HUES64 (cell line): ENCODE results near the gene ALDH1A1.

Source experiments
- H3K27ac ChIP-seq: 2 replicates; pipeline ENCODE4 v1.7.0; 2013; ENCODE audit warnings: low read depth, low read length, inconsistent platforms
- H3K27me3 ChIP-seq: 2 replicates; pipeline ENCODE4 v1.6.1; 2013; ENCODE audit warnings: mild to moderate bottlenecking, low read length; ENCODE audit not compliant: insufficient read depth
- H3K36me3 ChIP-seq: 2 replicates; pipeline ENCODE4 v1.6.1; 2013; ENCODE audit warnings: mild to moderate bottlenecking, low read length; ENCODE audit not compliant: insufficient read depth
- H3K4me1 ChIP-seq: 2 replicates; pipeline ENCODE4 v1.6.1; 2013; ENCODE audit warnings: mild to moderate bottlenecking, low read length, moderate library complexity; ENCODE audit not compliant: insufficient read depth
- H3K4me3 ChIP-seq: 2 replicates; pipeline ENCODE4 v1.5.1; 2013; ENCODE audit warnings: mild to moderate bottlenecking, low read length, moderate library complexity
- H3K9ac ChIP-seq: 2 replicates; pipeline ENCODE4 v1.6.1; 2013; ENCODE audit warnings: mild to moderate bottlenecking, low read depth, low read length
- H3K9me3 ChIP-seq: 2 replicates; pipeline ENCODE4 v1.6.1; 2013; ENCODE audit warnings: low read depth, low read length; ENCODE audit not compliant: insufficient read depth
- WGBS: fragments of 150-250, 120-280 bp; methylation state at CpG from one replicate; pipeline ENCODE4 v1.1.7; 2013; ENCODE audit warnings: missing lambda C conversion rate; 5-methylcytosine and 5-hydroxymethylcytosine counted together

ALDH1A1 gene

DNA sequence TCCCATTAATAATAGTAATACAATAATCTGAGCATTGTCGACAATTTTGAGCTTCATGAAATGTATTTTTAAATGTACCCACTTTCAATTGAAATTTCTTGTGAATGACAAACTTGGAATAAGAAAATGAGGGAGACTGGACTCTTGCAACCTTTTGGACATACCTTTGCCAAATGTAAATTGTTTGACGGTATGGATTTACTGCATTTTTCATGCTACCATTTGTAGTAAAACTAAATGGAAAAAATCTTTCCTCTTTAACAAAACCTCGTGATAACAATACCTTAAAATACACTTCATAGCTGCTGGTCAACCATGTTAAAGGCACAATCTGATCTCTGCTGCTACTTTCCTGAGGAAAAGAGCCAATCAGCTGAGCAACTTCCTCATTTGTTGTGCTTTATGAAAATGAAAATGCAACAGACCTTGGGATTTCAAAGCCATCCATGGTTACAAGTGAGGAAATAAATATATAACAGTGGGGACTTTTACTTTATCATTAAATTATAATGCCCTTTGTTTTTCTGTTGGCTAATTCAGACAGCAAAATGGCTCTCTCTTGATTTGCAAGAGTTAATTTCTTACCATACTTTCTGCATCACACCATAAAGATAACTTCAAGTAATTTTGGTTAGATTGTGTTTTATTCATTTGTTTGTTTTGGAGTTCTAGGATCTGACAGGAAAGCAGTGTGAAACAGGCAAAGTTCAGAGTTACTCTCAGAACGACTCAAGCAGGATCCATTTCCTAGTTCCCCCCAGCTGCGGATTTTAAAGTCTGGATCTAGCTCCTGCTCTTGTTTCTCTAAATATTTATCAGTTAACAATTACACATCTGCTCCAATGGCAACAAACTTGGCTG lies 1.1 kb downstream of the ALDH1A1 start:
- H3K27ac ChIP-seq: no peak overlapping the region
- no peak overlapping the region for H3K4me3 ChIP-seq
- H3K36me3 ChIP-seq: no peaks in the 10 kb centered on the region
- no peaks in the 10 kb centered on the region for H3K9me3 ChIP-seq
- H3K9ac ChIP-seq: no peak overlapping the region
- no peaks in the 10 kb centered on the region for H3K27me3 ChIP-seq
- 87% methylated on average over 4 of the region's 5 CpGs for WGBS
- H3K4me1 ChIP-seq: peaks cover 25% of the 10 kb centered on the region; the same call in 1 of the 2 replicates

DNA sequence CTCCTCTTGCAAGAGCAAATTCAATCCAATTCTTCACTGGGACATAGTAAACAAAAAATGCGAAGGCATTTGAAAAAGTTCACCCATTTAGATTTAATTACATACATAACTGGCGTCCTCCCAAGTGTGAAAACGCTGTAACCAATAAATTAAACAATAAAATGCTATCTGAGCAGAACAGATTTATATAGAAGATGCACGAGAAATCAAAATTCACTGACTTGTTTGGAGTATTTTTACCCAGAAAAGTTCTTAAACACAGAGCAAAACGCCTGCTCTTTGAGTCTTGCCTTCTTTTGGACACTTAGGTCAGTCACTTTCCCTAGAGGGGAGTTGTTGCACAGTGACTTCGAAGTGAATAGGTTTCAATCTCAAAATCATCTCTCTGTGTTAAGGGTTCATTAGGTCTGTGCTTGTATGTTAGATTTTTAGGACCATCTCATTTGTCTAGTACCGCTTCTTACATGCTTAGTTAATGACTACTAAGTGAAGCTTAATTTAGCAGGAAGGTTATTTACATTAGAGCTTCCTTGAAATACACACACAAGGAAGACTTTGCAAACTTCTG lies 1.9 kb downstream of the ALDH1A1 start:
- Histone ChIP-seq H3K27ac (no peak overlapping the region), H3K9ac (no peak overlapping the region), H3K4me1 (peaks cover 25% of the 10 kb centered on the region; the same call in 1 of the 2 replicates), H3K4me3 (no peak overlapping the region), H3K9me3 (no peaks in the 10 kb centered on the region), H3K27me3 (no peaks in the 10 kb centered on the region), H3K36me3 (no peaks in the 10 kb centered on the region)
- 88% methylated on average over 7 of the region's 7 CpGs for WGBS

DNA sequence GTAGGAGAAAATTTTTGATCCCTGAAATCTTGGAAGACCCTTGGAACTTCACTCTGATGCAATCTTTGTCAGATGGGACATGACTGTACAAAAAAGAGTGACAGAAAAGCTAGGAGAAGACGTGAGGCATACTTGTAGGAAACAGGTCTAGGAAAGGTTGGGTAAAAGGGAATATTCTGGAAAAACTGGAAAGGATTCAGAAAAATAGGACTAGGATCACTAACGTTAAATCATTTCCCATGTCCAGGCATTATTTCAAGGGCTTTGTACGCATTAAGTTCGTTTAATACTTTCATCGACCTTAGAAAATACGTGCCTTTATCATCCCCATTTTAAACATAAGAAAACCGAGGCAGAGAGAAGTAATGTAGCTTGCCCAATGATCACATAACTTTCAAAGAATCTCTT lies 2.9 kb downstream of the ALDH1A1 start:
- H3K36me3 ChIP-seq: no peaks in the 10 kb centered on the region
- peaks cover 25% of the 10 kb centered on the region; the same call in 1 of the 2 replicates for H3K4me1 ChIP-seq
- H3K27me3 ChIP-seq: no peaks in the 10 kb centered on the region
- no peaks in the 10 kb centered on the region for H3K9me3 ChIP-seq
- 97% methylated on average over 7 of the region's 7 CpGs for WGBS
- H3K9ac ChIP-seq: no peak overlapping the region
- no peak overlapping the region for H3K27ac ChIP-seq
- H3K4me3 ChIP-seq: no peak overlapping the region

DNA sequence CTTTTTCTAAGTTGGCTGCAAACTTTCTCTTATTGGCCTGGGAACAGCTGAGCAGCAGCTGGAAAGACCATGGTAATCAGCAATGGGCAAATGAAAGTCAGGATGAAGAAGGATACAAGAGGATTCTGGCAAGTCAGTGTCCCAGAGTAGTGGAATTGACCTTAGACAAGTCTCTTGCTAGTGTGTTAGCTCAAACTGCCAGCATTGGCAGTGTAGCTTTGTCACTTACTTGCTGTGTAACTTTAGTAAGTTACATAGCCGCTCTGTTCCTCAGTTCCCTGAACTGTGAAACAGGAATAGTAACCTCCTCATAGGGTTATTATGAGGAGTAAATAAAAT lies 3.6 kb downstream of the ALDH1A1 start:
- H3K27ac ChIP-seq: no peak overlapping the region
- H3K27me3 ChIP-seq: no peaks in the 10 kb centered on the region
- peaks cover 25% of the 10 kb centered on the region; the same call in 1 of the 2 replicates for H3K4me1 ChIP-seq
- WGBS: 100% methylated on average over 1 of the region's 1 CpG
- no peak overlapping the region for H3K9ac ChIP-seq
- H3K36me3 ChIP-seq: no peaks in the 10 kb centered on the region
- H3K4me3 ChIP-seq: no peak overlapping the region
- H3K9me3 ChIP-seq: no peaks in the 10 kb centered on the region

DNA sequence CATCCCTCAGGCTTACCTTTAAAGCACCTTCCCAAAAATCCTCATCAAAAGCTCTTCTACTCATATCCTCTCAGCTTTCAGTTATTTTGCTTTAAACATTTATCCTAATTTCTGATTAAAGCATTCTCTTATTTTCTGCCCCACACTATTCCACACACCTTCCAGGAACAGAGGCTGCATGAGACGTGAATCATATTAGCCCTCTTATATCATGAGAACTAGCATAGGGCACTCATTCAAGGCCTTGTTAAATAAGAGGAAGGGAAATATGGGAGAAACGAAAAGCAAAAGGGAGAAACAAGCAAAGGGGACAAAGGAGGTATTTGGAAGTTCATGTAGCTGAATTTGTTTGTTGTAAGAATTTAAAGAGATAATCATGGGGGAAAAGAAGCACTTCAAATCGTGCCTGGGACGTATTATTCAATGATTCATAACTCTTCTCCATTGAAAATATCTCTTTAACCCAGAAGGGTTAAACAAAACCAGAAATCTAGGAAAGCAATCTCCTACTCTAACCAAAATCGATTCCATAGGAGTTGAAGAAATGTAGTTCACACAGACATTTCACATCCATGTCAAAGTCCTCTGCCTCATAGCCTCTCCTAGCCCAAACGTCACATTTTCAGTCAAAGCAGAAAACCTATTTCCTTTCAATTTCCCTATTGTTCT lies 4.1 kb downstream of the ALDH1A1 start:
- no peak overlapping the region for H3K27ac ChIP-seq
- H3K4me3 ChIP-seq: no peak overlapping the region
- H3K9me3 ChIP-seq: no peaks in the 10 kb centered on the region
- H3K36me3 ChIP-seq: no peaks in the 10 kb centered on the region
- H3K4me1 ChIP-seq: peaks cover 25% of the 10 kb centered on the region; the same call in 1 of the 2 replicates
- no peaks in the 10 kb centered on the region for H3K27me3 ChIP-seq
- 89% methylated on average over 6 of the region's 6 CpGs for WGBS
- no peak overlapping the region for H3K9ac ChIP-seq

DNA sequence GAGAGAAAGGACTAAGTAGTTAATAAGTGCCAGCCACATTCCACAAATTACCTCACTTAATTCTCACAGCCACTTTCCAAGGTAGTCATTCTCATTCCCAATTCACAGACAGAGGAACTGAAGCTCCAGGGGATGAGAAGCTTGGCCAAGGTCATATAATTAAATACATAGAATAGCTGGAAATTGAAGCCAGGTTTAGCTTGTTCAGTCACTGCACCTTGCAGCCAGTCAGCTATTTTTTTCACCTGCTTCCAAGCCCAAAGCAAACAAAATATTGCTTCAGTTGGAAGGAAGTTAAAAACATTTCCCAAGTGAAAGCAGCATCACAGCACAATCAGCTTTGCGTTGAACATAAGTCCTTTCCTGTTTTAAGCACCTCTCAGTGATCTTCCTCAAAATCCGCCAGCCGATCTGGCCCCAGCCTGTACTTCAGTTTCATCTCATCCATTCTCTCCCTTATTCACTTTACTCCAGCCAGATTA lies 4.8 kb downstream of the ALDH1A1 start:
- Histone ChIP-seq H3K27ac (no peak overlapping the region), H3K9ac (no peak overlapping the region), H3K36me3 (no peaks in the 10 kb centered on the region), H3K27me3 (no peaks in the 10 kb centered on the region), H3K4me3 (no peak overlapping the region), H3K9me3 (no peaks in the 10 kb centered on the region), H3K4me1 (peaks cover 19% of the 10 kb centered on the region; the same call in 1 of the 2 replicates)
- WGBS: 95% methylated on average over 3 of the region's 3 CpGs

DNA sequence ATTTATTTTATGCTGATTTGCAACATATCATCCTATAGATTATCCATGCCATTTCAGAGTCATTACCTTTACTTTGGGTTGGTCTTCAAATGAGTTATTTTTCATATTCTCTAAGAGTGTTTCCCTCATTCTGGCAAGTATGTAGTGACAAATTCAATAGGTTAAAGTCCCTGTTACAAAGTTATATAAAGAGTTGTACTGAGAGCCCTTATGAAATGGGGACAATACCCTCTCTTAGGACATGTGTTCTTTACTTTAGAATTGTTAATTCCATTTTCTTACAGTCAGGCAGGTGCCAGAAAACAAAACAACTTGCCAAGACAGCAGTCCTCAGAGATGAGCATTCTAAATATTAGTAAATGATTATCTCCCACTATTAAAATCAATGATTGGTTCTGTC lies 6.0 kb downstream of the ALDH1A1 start:
- H3K4me3 ChIP-seq: no peak overlapping the region
- H3K27ac ChIP-seq: no peak overlapping the region
- no peak overlapping the region for H3K9ac ChIP-seq
- no peaks in the 10 kb centered on the region for H3K27me3 ChIP-seq
- 0 out of 2 replicates have a peak, but pooled peaks cover 8% of the 10 kb centered on the region for H3K4me1 ChIP-seq
- H3K9me3 ChIP-seq: no peaks in the 10 kb centered on the region
- no peaks in the 10 kb centered on the region for H3K36me3 ChIP-seq

DNA sequence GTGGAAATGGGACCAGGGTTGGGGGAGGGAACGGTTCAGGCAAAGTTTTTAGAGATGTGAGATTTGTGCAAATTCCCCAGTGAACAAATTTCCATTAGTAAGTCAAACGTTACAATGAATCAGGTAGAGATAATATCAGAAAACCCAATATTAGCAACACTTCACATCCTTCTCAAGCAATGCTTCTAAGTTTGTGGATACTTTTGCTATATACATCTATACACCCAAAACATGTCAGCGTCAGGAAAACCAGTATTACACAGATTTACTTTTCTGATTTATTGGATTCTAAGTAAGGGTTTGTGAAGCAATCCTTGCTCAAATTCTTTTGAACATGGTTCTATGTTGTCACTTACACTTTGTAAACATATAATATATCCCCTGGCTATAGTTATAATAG lies 6.5 kb downstream of the ALDH1A1 start:
- 0 out of 2 replicates have a peak, but pooled peaks cover 6% of the 10 kb centered on the region for H3K4me1 ChIP-seq
- no peak overlapping the region for H3K4me3 ChIP-seq
- no peaks in the 10 kb centered on the region for H3K9me3 ChIP-seq
- H3K27ac ChIP-seq: no peak overlapping the region
- no peaks in the 10 kb centered on the region for H3K36me3 ChIP-seq
- H3K27me3 ChIP-seq: no peaks in the 10 kb centered on the region
- H3K9ac ChIP-seq: no peak overlapping the region
- 100% methylated on average over 2 of the region's 3 CpGs for WGBS

DNA sequence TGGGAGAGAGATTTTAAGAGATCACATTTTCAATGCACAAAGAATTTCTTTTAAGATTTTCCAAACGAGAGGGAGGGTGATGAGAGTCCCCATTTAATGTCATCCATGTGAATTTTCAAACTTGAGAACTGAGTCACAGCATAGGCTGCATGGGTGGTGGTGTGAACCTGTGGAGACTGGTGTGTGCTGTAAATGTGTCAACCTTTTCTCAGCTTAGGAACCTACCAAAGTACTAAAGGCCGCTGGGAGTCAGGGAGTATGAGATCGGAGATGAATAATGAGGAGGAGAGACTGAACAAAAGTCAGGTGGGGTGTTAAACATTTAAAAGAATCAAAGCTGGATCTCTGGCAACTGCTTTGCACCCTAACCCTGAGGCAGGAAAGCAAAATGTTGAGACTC lies 7.5 kb downstream of the ALDH1A1 start:
- Histone ChIP-seq H3K36me3 (no peaks in the 10 kb centered on the region), H3K27me3 (no peaks in the 10 kb centered on the region), H3K9ac (no peak overlapping the region), H3K27ac (no peak overlapping the region), H3K4me3 (no peak overlapping the region), H3K9me3 (no peaks in the 10 kb centered on the region), H3K4me1 (0 out of 2 replicates have a peak, but pooled peaks cover 6% of the 10 kb centered on the region)
- WGBS: 80% methylated on average over 3 of the region's 3 CpGs

DNA sequence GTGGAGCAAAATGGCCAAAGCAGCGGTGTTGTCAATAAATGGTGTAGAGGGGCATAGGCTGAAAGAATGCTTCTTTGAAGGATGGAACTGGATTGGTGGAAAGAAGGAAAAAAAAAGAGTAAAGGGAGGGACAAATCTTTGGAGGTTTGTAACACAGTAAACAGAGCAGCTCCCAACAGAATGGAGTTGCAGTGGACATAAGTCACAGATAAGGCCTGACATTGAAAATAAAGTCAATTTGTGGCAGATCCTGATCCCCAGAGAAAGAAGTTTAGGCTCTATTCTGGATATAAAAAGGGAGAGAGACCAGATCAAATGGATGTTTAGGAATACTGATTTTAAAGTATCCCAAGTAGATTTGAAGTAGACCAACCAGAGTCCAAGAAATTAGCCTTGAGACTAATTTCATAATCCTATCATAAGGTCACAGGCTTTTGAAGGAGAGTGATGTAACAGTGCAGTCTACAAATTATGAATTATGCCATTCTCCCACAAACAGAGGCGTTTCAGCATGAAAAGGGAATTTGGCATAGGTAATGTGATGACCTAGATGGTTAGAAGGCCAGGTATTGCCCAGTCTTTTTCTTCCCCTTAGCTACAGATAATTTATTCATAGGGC lies 8.9 kb downstream of the ALDH1A1 start:
- Histone ChIP-seq H3K36me3 (no peaks in the 10 kb centered on the region), H3K27me3 (no peaks in the 10 kb centered on the region), H3K4me3 (no peak overlapping the region), H3K4me1 (0 out of 2 replicates have a peak, but pooled peaks cover 6% of the 10 kb centered on the region), H3K9me3 (no peaks in the 10 kb centered on the region), H3K9ac (no peak overlapping the region), H3K27ac (no peak overlapping the region)
- WGBS: 92% methylated on average over 1 of the region's 2 CpGs

DNA sequence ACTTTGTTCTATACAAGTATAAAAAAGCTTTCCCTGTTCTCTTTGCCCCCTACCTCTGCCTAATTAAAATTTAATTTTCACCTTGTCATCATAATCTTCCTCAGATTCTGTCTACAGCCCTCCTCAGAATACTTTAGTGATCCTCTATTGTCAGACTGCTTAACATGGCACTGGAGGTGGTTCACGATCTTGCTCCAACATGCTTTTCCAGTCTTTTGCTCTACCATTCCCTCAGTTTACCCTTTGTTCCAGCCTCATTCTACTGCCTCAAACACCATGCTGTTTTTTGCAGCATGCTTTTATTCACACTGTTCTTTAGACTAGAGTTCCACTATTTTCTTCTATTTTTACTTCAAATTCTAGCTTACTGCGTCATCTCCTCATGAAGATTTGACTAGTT lies 10.4 kb downstream of the ALDH1A1 start:
- H3K27me3 ChIP-seq: no peaks in the 10 kb centered on the region
- no peak overlapping the region for H3K9ac ChIP-seq
- WGBS: 97% methylated on average over 2 of the region's 2 CpGs

More for the DNA sequence above, 10.4 kb downstream of the ALDH1A1 start:
- Histone ChIP-seq H3K27ac (no peak overlapping the region), H3K36me3 (no peaks in the 10 kb centered on the region), H3K9me3 (no peaks in the 10 kb centered on the region), H3K4me1 (no peaks in the 10 kb centered on the region), H3K4me3 (no peak overlapping the region)
